ENCODE data around the gene ATP2C1.
"Not testable (repeated sequence)": the region's sequence is repeated elsewhere in the genome, so short reads cannot be mapped to it uniquely, and the experiment has no call there.

Gene ATP2C1

DNA sequence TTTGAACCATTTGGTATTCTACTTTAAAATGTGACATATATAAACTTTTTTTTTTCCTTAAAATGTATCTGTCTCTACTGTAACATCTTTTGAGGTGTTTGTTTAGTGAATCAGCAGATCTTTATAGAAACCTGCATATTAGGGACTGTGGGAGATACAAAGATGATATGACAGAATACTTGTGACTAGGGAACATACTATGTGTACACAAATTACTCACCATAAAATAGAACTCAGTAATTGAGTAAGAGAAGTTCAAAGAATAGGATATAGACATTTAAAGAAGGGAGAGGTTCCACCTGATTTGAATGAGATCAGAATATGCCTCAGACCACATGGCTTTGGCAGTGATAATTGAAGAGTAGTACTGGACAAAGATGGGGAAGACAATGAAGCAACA is 47.9 kb downstream of the ATP2C1 start:
- DNase-seq, result no peak

DNA sequence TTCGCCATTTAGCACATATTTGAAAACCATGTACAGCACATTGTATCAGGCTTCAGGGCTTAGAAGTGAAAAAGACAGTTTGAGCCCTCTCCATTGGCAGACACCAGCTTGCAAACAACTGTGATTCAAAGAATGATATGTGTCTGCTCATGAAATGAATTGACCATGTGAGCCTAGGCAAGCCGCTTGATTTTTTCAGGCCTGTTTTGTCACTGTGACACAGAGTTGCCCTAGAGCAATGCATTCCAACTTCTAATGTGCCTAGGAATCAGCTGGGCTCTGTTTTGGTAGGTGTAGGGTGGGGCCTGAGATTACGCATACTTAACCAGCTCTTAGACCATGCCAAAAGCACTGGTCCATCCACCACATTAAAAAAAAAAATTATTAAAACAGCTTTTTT is 53.0 kb downstream of the ATP2C1 start:
- no peak for DNase-seq

DNA sequence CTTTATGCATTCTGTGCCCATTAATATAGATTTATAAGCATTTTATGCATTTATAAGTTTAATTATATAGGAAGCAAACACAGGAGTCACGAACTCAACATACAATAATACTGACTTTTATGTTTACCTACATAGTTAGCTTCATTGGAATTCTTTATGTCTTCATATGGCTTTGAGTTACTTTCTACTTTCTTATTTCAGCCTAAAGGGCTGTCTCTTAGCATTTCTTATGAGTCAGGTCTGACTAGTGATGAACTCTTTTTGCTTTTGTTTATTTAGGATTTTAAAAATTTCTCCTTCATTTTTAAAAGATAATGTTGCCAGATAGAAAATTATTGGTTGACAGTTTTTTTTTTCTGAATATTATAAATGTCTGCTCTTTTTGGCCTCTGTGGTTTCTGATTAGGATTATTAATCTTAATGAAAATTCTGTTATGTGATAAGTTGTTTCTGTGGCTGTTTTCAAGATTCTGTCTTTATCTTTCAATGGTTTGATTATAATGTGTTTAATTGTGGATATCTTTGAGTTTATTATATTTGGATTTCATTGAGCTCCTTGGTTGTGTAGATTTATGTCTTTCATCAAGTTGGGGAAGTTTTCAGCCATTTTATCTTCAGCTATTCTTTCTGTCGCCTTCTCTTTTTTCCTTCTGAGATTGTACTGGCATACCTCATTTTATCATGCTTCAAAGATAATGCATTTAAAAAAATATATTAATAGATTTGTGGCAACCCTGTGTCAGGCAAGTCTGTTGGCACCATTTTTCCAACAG is 54.3 kb downstream of the ATP2C1 start:
- no peak for DNase-seq

DNA sequence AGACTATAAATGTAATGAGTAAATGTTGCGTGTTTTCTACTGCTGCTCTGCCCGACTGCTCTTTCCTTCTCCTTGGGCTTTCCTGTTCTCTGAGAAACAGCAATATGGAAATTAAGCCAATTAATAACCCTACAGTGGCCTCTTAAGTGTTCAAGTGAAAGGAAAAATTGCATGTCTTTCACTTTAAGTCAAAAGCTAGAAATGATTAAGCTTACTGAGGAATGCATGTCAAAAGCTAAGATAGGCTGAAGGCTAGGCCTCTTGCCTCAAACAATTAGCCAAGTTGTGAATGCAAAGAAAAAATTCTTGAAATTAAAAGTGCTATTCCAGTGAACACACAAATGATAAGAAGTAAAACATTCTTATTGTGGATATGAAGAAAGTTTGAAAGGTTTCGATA is 55.0 kb downstream of the ATP2C1 start:
- DNase-seq, result no peak

DNA sequence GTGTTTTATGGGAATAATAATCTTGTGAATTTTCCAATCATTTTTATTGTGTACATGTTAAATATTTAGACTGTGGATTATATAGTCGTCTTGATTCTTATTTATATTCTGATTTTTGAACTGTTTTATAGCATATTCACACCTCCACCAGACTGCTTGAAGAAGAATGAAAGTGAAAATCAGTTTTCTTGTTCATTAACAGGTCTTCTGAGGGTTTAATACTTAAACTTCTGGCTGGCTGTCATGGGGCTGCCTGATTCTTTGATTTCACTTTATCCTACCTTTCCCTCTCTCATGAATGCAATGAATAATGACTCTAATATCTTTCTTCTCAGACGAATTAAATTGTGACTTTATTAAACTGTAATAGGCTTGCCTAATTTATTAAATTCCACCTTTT is 56.2 kb downstream of the ATP2C1 start:
- no peak for DNase-seq

DNA sequence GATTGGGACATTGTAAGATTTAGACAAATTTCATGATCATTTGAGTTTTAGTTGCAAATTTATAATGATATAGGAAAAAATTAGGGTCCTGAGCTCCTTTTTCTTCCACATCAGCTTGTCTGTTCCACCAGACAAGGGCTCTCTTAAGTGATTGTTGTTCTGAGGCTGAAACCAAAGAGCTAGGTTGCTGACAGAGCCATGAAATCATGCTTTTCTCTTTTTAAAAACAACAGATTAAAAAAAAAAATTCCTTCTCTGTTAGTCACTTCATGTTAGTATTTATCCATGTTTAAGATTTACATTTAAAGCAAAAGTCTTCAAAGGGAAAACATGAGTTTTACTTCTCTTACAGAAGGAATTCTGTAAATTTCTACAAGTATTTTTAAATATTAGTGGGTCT is 56.8 kb downstream of the ATP2C1 start:
- no peak for DNase-seq

DNA sequence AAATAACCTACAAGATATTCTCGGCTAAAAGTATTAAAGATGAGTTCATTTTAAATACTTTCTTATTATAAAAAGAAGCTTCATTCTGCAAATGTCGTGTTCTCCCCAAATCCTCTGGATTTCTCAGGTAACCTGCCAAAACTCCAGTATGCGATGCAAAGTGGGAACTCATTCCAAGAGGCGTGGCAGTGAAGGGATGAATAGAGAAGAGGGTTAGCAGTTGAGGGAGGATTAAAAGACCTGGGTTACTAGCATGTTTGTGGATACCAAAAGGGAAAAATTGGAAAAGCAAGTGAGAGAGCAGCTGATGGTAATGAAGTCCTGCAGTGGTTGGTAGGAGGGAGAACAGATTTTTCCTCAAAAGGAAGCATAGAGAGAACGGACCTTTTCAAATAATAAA is 61.6 kb downstream of the ATP2C1 start:
- DNase-seq, result no peak

DNA sequence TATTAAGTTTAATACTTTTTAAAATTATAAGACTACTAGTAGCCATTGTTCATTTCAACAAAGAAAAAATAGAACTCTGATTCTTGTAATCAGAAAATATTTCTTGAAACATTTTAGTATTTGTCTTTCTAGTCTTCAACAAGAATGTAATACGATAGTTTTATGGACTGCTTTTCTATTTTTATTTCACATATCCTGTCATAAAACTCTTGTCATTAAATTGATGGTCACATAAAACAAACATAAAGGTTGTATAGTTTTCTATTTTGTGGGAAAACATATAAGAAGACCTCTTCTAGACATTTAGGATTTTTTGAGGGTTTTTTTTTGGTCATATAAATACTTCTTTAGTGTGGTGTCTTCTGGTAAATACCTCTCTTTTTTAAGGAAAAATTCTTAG is 62.4 kb downstream of the ATP2C1 start:
- DNase-seq, result no peak

DNA sequence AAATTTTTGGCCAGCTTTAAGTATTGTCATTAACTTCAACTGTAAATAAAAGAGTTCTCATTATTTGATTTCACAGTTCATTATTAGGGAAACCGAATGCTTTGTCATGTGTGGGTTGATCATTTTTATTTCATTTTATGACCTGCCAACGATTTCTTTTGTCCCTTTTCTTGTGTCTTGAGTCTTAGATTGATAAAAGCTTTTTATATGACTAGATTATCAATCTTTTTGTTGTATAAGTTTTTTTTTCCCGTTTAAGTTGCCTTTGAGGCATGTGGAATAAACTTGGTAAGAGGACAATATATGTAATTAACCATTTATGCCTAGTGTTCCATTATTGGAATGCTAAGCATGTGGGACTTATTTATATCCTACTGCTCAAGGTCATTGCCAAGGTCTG is 62.8 kb downstream of the ATP2C1 start:
- DNase-seq, result no peak

DNA sequence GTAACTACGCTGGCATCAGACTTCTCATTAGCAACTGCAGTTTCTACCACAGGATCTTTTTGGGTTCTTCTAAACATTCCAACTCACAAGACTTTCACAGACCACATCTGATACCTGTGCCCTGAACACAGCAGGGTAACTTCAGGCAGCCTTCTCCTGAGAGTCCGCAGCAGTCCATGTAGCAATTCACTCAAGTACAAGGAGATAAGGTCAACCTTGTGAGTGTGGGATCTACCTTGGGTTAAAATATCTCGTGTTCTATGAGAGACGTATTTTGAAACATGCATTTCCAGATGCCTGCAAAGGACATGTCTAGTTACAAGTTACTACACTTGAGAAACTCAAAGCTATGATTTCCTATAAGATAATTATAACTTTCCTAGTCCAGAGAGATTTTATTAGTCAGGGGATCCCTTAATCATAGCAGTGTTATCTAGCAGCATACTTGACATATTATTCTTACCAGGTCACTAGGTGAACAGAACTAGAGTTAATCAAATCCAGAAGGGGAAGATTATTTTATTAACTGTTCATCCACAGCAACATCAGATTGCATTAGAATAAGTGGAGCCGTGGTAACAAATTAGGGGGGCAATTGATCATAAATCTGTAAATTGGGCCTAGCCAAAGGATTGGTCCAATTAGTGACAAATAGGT is 66.4 kb downstream of the ATP2C1 start:
- no peak for DNase-seq

DNA sequence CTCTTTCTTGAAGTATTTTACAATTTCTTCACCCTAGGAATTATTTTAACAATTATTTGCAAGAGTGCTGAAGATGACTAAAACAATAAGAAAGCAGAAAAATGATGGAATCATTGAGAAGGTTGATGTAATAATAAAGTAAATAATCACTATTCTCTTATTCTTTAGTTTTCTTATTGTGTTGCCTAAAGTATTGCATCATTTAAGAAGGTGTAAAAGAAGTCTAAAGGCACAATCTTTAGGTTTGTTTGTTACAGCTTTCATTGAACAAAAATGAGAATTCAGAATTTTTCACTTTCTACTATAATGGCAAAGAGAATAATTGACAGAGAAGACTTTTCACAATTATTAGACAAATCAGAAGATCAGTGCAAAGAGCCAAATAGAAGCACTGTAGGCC is 67.6 kb downstream of the ATP2C1 start:
- DNase-seq, result no peak

DNA sequence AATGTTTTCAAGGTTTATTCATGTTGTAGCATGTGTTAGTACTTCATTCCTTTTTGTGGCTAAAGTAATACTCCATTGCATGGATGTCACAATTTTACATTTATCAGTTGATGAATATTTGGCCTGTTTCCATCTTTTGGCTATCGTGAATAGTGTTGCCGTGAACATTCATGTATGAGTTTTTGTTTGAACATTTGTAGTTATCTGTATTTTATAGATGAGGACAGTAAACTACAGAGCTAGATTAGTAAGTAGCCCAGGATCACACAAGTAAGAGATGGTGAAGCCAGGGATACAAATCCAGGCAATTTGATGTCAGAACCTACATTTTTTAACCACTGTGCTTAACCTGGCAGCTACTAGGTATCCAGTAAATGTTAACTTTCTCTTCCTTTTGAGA is 69.6 kb downstream of the ATP2C1 start:
- DNase-seq, result no peak

DNA sequence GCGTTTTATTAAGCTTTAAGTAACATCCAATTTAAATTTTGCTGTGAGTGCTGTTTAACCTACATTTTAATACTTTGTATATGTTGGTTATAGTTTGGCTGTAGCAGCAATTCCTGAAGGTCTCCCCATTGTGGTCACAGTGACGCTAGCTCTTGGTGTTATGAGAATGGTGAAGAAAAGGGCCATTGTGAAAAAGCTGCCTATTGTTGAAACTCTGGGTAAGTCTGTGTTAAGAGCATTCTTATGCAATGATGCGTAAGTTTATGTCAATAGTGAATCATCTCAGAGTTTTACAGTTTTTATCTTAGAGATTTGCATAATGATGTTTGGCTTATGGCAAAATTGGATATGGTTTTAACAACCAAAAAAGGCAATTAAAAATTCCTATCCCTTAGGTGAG is 70.0 kb downstream of the ATP2C1 start:
- no peak for DNase-seq

DNA sequence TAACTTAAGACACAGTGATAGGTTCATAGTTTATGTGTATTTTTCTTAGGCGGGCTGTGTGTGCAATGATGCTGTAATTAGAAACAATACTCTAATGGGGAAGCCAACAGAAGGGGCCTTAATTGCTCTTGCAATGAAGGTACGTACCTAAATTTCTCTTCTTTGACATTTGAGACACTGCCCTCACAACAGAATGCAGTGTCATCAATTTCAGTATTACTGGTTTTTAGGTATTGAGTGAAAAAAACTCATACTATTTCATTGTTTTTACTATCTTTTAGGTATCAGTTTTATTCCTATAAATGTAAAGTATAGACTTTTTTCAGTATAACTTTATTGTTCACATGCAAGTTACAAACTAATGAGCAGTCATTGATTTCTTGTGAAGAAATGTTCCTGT is 73.4 kb downstream of the ATP2C1 start:
- no peak for DNase-seq

DNA sequence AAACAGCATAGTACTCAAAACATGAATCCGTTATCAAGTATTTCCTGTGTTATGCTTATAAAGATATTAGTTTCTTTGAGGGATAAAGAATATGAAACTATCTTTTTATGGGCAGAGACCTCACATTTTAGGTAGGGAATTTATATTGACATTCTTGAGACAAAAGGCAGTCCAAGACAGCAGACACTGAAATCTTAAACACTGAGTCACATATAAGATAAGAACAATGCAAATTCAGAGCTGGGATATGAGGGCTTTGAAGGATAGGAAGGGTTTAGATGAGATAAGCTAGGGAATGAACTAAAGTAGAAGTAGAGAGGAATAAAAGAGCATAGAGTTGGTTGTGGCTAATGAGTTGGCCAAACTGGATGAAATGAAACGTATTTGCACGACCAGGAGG is 74.3 kb downstream of the ATP2C1 start:
- DNase-seq, result no peak

DNA sequence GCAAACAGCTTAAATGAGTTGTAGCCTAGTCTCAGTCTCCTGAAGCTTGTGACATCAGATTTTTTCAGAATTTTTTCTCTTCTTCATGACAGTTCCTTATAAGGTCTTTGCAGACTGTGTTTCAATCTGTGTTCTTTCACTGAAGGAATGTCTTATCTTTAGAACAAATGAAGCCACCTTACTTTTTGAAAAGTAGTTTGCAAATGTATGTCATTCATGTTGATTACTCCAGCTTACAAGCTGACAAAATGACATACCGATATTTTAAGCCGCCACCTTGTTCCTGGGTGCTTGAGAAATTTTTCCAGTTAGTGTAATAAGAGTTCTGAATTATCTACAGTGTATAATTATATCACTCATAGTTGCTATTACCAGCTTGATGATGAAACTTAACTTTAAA is 75.7 kb downstream of the ATP2C1 start:
- DNase-seq, result no peak

DNA sequence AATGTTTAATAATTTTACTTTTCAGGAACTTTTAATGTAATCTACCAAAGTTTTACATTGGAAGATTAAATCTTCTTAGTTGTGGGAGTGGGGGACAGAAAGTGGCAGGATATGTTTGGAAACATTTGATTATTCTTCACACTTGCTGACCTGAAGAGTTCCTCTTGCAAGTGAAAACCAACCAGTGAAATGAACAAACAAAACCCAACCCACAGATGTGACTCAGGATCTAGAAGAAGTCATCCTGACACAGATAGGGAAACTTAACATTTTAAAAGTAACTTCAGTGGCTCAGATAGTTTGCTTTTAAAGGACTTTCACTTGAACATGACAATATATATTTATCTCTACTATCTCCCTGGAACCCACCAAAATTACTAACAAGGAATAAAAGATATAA is 77.3 kb downstream of the ATP2C1 start:
- no peak for DNase-seq

DNA sequence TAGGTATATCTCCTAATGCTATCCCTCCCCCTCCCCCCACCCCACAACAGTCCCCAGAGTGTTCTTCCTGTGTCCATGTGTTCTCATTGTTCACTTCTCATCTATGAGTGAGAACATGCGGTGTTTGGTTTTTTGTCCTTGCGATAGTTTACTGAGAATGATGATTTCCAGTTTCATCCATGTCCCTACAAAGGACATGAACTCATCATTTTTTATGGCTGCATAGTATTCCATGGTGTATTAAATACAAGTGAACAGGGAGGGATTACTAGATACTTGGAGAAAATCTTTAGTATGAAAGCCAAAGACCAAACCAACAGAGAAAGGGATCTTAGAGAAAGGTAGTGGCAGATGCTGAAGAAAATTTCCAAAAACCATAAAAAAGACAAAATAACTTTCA is 78.7 kb downstream of the ATP2C1 start:
- not testable (repeated sequence) for DNase-seq

DNA sequence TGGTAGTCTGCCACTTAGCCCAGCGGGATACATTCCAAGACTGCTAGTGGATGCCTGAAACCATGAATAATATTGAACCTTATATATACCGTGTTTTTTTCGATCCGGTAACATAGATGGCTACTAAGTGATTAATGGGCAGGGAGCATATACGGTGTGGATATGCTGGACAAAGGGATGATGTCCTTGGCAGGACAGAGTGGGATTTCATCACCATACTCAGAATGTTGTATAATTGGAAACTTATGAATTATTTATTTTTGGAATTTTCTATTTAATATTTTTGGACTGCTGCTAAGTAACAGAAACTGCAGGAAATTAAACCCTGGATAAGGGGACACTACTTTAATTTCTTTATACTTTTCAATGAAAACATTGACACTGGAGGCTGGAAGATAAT is 79.5 kb downstream of the ATP2C1 start:
- no peak for DNase-seq

DNA sequence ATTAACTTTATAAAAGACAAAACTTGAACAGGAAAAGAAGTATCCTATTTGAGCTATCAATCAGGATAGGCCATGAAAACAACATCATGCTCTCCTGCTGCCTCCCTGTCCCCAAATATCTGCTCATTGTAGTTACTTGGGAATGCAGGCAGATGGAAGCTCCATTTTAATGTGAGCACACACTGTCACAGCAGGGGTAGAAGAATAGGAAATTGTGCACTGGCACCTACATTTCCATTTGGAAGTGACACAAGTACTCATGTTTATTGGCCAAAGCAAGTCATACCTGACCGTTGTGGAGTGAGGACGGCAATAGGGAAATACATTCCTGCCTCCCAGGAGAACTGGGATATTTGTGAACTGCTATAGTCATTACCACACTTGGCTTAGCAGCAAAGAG is 80.3 kb downstream of the ATP2C1 start:
- DNase-seq, result no peak

DNA sequence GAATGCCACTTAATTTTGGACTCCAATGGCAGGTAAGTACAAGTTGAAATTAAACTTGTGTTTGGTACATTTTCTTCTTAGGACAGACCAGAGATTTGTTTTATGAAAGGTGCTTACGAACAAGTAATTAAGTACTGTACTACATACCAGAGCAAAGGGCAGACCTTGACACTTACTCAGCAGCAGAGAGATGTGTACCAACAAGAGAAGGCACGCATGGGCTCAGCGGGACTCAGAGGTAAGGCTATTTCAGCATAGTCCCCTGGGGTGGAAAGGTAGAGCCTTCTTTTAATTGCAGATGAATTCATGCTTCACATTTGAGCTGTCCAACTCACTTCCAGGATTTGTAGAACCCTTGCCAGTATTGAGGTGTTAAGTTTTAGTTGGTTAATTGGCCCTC is 81.4 kb downstream of the ATP2C1 start:
- no peak for DNase-seq

DNA sequence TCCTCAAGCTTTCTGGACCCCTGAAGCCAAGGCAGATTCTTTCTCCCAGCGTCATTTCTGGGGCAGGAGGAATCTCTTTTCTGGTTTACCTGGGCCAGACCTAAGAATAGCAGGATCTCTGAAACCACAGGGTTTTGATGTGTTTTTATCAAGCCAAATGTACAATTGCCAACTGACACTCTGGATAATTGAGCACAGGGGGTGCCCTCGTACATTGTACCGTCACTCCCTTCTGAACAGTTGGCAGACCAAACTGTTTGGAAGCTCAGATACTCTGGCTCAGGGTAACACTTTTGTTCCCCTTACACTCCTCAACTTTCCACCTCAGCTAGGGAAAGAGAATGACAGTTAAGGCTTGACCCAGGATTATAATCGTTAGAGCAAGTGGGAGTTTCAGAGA is 82.8 kb downstream of the ATP2C1 start:
- no peak for DNase-seq

DNA sequence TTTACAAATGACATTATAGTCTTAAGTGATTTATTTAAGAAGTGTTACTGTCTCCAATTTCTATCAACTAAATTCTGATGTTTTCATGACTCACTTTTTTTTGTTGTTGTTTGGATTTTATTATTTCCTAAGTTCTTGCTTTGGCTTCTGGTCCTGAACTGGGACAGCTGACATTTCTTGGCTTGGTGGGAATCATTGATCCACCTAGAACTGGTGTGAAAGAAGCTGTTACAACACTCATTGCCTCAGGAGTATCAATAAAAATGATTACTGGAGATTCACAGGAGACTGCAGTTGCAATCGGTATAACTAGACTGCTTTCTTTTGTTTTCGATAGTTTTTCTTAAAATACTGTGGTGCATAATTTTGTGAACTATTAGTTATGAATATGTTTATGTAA is 85.2 kb downstream of the ATP2C1 start:
- no peak for DNase-seq

DNA sequence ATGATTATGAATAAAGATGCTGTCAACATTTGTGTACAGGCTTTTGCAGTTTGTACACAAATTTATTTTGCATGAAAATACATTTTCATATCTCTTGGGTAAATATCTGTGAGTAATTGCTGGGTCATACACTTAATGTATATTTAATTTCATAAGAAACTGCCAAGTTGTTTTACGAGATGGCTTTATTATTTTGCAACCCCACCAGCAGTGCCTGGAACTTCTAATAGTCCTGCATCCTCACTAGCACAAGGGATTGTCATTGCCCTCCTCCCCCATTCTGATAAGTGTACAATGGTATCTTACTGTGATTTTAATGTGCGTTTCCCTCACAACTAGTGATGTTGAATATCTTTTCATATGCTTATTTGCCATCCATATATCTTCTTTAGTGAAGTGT is 87.6 kb downstream of the ATP2C1 start:
- no peak for DNase-seq

DNA sequence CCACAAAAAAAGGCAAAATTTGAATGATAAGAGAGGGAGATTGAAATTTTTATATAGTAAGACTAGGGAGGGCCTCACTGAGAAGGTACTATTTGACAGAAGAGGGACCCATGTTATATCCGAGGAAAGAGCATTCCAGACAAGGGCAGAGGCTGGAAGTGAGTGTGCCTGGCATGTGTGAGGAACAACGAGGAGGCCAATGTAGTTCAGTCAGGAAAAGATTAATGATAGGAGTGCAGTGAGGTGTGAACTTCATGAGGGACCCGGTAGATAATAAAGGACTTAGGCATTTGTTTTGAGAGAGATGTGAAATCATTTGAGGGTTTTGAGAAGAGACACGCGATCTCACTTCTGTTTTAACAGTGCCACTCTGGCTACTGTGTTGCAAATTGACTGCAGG is 96.4 kb downstream of the ATP2C1 start:
- no peak for DNase-seq
